ENCODE data around the gene ZMIZ2.

DNA sequence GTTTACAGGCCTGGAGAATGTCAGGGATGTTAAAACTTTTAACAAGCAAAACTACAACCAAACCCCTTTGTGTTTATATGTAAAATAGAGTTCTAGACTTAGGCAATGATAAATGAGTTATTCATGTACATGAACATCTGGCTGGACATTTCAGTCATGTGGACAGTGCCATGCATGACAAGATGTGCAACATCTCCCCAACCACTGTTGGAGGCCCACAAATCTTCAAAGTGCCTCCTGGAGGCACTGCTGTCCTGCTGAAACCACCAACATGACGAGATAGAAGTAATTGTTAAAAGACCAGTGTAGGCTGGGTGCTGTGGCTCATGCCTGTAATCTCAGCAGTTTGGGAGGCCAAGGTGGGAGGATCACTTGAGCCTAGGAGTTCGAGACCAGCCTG, 66.3 kb downstream of the ZMIZ2 start:
- TF ChIP-seq POLR2A (IDR thresholded peaks at IDR 0.05; ENCODE audit: borderline replicate concordance, extremely low read depth, insufficient read depth, insufficient read length): no peak
- TF ChIP-seq EZH2 (IDR thresholded peaks at IDR 0.05): no peak
- no peak for TF ChIP-seq CTCF (IDR thresholded peaks at IDR 0.05 in 2 of 3, conservative IDR thresholded peaks at IDR 0.05 in 1 of 3; ENCODE audit: borderline replicate concordance in 1 of 3, insufficient read depth in 1 of 3, low read depth in 2 of 3, low read length in 2 of 3)
- no peak for TF ChIP-seq ZBTB33 (IDR thresholded peaks at IDR 0.05; ENCODE audit: extremely low read depth, insufficient replicate concordance, low read length)
- no peak for TF ChIP-seq JUND (IDR thresholded peaks at IDR 0.05)
- TF ChIP-seq EGR1 (IDR thresholded peaks at IDR 0.05; ENCODE audit: low read depth): no peak
- TF ChIP-seq EZH2phosphoT487 (IDR thresholded peaks at IDR 0.05; ENCODE audit: borderline replicate concordance): no peak
- TF ChIP-seq POLR2AphosphoS5 (IDR thresholded peaks at IDR 0.05; ENCODE audit: low read depth, low read length): no peak
- TF ChIP-seq REST (IDR thresholded peaks at IDR 0.05; ENCODE audit: low read depth): no peak
- TF ChIP-seq MAX (IDR thresholded peaks at IDR 0.05): no peak
- no peak for TF ChIP-seq SRF (IDR thresholded peaks at IDR 0.05; ENCODE audit: low read depth)
- TF ChIP-seq SP1 (IDR thresholded peaks at IDR 0.05; ENCODE audit: low read depth): no peak
- TF ChIP-seq CBX3 (IDR thresholded peaks at IDR 0.05; ENCODE audit: low read depth): no peak

Measured in HCT116 (cell line).